HEK293 (cell line): ENCODE measurements around the gene XIRP1.
A peak's percentile ranks its signal among the peaks of the same experiment; 100 is the strongest.

ENCODE experiments used
- CTCF ChIA-PET: fragments of 350-600 bp; formaldehyde crosslinking; extraction: SDS; loops from one replicate; lab custom pipeline; 2021; ENCODE audit warnings: antibody characterized with exemption; lab: Yijun Ruan, JAX
- POLR2A ChIA-PET: fragments of 300-600 bp; formaldehyde crosslinking; extraction: SDS; loops from one replicate; lab custom pipeline; 2020; ENCODE audit warnings: antibody characterized with exemption, inconsistent platforms; lab: Yijun Ruan, JAX
- H3K27ac ChIP-seq: fragments of 200-500 bp; sonication (Bioruptor generic); 2 replicates; pipeline ENCODE4 v1.5.1; 2014; ENCODE audit warnings: low read depth, low read length, control low read depth, inconsistent platforms; ENCODE audit errors: extremely low read depth
- H3K36me3 ChIP-seq, 2 experiments: fragments of 200-500 bp in 1 of 2; sonication (Bioruptor generic) in 1 of 2; 1 replicate in 1 of 2; 2 replicates in 1 of 2; pipeline ENCODE4 v1.5.1; 2014 to 2017; ENCODE audit warnings: inconsistent platforms in 2 of 2, low read length in 2 of 2; ENCODE audit not compliant: control insufficient read depth in 2 of 2, insufficient read depth in 1 of 2
- H3K4me1 ChIP-seq: fragments of 200-500 bp; sonication (Bioruptor generic); 2 replicates; pipeline ENCODE4 v1.5.1; 2014; ENCODE audit warnings: mild to moderate bottlenecking, low read length, inconsistent platforms; ENCODE audit not compliant: control insufficient read depth, insufficient read depth
- H3K4me3 ChIP-seq: 2 replicates; pipeline ENCODE4 v1.5.1; 2011; ENCODE audit warnings: low read depth, mild to moderate bottlenecking, control low read depth, low read length, moderate library complexity
- H3K9me3 ChIP-seq: fragments of 200-500 bp; sonication (Bioruptor generic); 2 replicates; pipeline ENCODE4 v1.5.1; 2014; ENCODE audit warnings: low read depth, low read length, inconsistent platforms; ENCODE audit not compliant: control insufficient read depth, insufficient read depth
- GLIS1 ChIP-seq: fragments of 450-650 bp; formaldehyde crosslinking; IDR thresholded peaks from 2 replicates; pipeline ENCODE4 v1.5.1; 2016; ENCODE audit warnings: missing biosample characterization, missing genetic modification characterization
- PRDM10 ChIP-seq: fragments of 450-650 bp; formaldehyde crosslinking; IDR thresholded peaks from 2 replicates; pipeline ENCODE4 v1.5.1; 2016; ENCODE audit warnings: missing biosample characterization, missing genetic modification characterization
- SP2 ChIP-seq: fragments of 450-650 bp; formaldehyde crosslinking; IDR thresholded peaks from 2 replicates; pipeline ENCODE4 v1.5.1; 2016; ENCODE audit warnings: missing biosample characterization, missing genetic modification characterization
- SP3 ChIP-seq: fragments of 450-650 bp; formaldehyde crosslinking; IDR thresholded peaks from 2 replicates; pipeline ENCODE4 v1.5.1; 2016; ENCODE audit warnings: missing biosample characterization, missing genetic modification characterization
- ZBTB21 ChIP-seq: fragments of 450-650 bp; formaldehyde crosslinking; IDR thresholded peaks from 2 replicates; pipeline ENCODE4 v1.5.1; 2017; ENCODE audit warnings: missing biosample characterization, missing genetic modification characterization
- ZFP37 ChIP-seq: fragments of 450-650 bp; formaldehyde crosslinking; IDR thresholded peaks from 2 replicates; pipeline ENCODE4 v1.5.1; 2016; ENCODE audit warnings: missing biosample characterization, missing genetic modification characterization
- ZNF174 ChIP-seq: fragments of 450-650 bp; formaldehyde crosslinking; IDR thresholded peaks from 2 replicates; pipeline ENCODE4 v1.5.0; 2017; ENCODE audit warnings: missing biosample characterization, mild to moderate bottlenecking, missing genetic modification characterization
- ZNF426 ChIP-seq: fragments of 450-650 bp; formaldehyde crosslinking; IDR thresholded peaks from 2 replicates; pipeline ENCODE4 v1.5.1; 2017; ENCODE audit warnings: missing biosample characterization, missing genetic modification characterization, mild to moderate bottlenecking, inconsistent platforms, moderate library complexity
- ZNF549 ChIP-seq: fragments of 450-650 bp; IDR thresholded peaks from 2 replicates; pipeline ENCODE4 v1.5.1; 2018; ENCODE audit warnings: missing biosample characterization, missing genetic modification characterization, mild to moderate bottlenecking, inconsistent platforms, moderate library complexity
- ZXDB ChIP-seq: fragments of 450-650 bp; formaldehyde crosslinking; IDR thresholded peaks from 2 replicates; pipeline ENCODE4 v1.5.1; 2016; ENCODE audit warnings: missing biosample characterization, missing genetic modification characterization
- TF ChIP-seq, protein P1 (sequence below): fragments of 450-650 bp; formaldehyde crosslinking; IDR thresholded peaks from 2 replicates; pipeline ENCODE4 v1.5.1; 2016; ENCODE audit warnings: missing biosample characterization, missing genetic modification characterization
- TF ChIP-seq, protein P2 (sequence below): fragments of 450-650 bp; formaldehyde crosslinking; IDR thresholded peaks from 2 replicates; pipeline ENCODE4 v1.5.1; 2016; ENCODE audit warnings: missing biosample characterization, missing genetic modification characterization

XIRP1 gene

GRCh38 chr3:39180546-39181346, 11.6 kb downstream of the XIRP1 start (continued):
- TF ChIP-seq ZXDB (tag by site-specific recombination) (0 out of 2 replicates have a peak, but pooled peaks have one; percentile 7), ZNF174 (tag by site-specific recombination) (no peak), ZNF426 (no peak), GLIS1 (tag by site-specific recombination) (peak; percentile 60), SP3 (tag by site-specific recombination) (0 out of 2 replicates have a peak, but pooled peaks have one; percentile 30), SP2 (peak; percentile 54), ZNF549 (tag by site-specific recombination) (no peak)
- TF ChIP-seq, protein P1, sequence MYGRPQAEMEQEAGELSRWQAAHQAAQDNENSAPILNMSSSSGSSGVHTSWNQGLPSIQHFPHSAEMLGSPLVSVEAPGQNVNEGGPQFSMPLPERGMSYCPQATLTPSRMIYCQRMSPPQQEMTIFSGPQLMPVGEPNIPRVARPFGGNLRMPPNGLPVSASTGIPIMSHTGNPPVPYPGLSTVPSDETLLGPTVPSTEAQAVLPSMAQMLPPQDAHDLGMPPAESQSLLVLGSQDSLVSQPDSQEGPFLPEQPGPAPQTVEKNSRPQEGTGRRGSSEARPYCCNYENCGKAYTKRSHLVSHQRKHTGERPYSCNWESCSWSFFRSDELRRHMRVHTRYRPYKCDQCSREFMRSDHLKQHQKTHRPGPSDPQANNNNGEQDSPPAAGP (tag by site-specific recombination): peak; percentile 53; the same call in 1 of the 2 replicates
- TF ChIP-seq, protein P2, sequence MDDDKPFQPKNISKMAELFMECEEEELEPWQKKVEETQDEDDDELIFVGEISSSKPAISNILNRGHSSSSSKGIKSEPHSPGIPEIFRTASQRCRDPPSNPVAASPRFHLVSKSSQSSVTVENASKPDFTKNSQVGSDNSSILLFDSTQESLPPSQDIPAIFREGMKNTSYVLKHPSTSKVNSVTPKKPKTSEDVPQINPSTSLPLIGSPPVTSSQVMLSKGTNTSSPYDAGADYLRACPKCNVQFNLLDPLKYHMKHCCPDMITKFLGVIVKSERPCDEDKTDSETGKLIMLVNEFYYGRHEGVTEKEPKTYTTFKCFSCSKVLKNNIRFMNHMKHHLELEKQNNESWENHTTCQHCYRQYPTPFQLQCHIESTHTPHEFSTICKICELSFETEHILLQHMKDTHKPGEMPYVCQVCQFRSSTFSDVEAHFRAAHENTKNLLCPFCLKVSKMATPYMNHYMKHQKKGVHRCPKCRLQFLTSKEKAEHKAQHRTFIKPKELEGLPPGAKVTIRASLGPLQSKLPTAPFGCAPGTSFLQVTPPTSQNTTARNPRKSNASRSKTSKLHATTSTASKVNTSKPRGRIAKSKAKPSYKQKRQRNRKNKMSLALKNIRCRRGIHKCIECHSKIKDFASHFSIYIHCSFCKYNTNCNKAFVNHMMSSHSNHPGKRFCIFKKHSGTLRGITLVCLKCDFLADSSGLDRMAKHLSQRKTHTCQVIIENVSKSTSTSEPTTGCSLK: no peak

DNA sequence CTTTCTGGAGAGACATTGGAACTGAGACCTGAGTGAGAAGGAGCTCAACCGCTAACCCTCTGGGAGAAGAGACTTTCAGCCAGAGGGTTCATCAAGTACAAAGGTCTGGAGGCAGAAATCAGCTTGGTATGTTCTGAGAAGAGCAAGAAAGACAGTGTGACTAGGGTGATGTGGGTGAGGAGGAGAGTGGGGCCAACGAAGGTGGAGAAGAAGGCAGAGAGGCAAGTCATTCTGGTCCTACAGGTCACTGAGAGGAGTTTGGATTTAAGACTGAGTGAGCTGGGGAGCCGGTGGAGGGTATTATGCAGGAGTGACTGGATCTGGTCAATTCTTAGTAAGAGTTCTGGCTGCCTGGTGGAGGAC, 12.2 kb downstream of the XIRP1 start:
- H3K9me3 ChIP-seq: no peaks in the 10 kb centered on the region
- H3K4me3 ChIP-seq: peak overlapping the region; percentile 35
- TF ChIP-seq PRDM10 (tag by site-specific recombination): peak; percentile 22; the same call in 1 of the 2 replicates
- TF ChIP-seq ZBTB21 (tag by site-specific recombination): no peak
- ChIA-PET POLR2A (no interaction called here), CTCF (interaction anchor here (0.9 to 1.5 kb wide), 3 partner anchors 53 to 108 kb away, joined by 3 to 4 read pairs (median 4); no protein-coding TSS in a partner anchor)
- no peaks in the 10 kb centered on the region for H3K36me3 ChIP-seq
- no peaks in the 10 kb centered on the region; the same call in 1 of the 2 replicates for H3K4me1 ChIP-seq
- H3K27ac ChIP-seq: no peak overlapping the region

GRCh38 chr3:39178553-39178952, 13.8 kb downstream of the XIRP1 start:
- no peaks in the 10 kb centered on the region; the same call in 1 of the 2 replicates for H3K4me1 ChIP-seq
- no peak for TF ChIP-seq ZFP37 (tag by site-specific recombination)
- TF ChIP-seq, all 188 proteins: peak for 0
- Histone ChIP-seq H3K9me3 (no peaks in the 10 kb centered on the region), H3K36me3 (no peaks in the 10 kb centered on the region), H3K4me3 (no peak overlapping the region), H3K27ac (no peak overlapping the region)
- ChIA-PET POLR2A (interaction anchor here (1.3 kb wide), 2 partner anchors 12 to 34 kb away, joined by 3 read pairs; no protein-coding TSS in a partner anchor), CTCF (interaction anchor here (0.7 to 1.6 kb wide), 9 partner anchors 11 to 199 kb away, joined by 3 to 7 read pairs (median 3); no protein-coding TSS in a partner anchor)
